ENCODE data around the gene POLE2.
A peak's percentile ranks its signal among the peaks of the same experiment; 100 is the strongest.
"Not testable (repeated sequence)": the region's sequence is repeated elsewhere in the genome, so short reads cannot be mapped to it uniquely, and the experiment has no call there.

The POLE2 gene, protein sequence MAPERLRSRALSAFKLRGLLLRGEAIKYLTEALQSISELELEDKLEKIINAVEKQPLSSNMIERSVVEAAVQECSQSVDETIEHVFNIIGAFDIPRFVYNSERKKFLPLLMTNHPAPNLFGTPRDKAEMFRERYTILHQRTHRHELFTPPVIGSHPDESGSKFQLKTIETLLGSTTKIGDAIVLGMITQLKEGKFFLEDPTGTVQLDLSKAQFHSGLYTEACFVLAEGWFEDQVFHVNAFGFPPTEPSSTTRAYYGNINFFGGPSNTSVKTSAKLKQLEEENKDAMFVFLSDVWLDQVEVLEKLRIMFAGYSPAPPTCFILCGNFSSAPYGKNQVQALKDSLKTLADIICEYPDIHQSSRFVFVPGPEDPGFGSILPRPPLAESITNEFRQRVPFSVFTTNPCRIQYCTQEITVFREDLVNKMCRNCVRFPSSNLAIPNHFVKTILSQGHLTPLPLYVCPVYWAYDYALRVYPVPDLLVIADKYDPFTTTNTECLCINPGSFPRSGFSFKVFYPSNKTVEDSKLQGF

DNA sequence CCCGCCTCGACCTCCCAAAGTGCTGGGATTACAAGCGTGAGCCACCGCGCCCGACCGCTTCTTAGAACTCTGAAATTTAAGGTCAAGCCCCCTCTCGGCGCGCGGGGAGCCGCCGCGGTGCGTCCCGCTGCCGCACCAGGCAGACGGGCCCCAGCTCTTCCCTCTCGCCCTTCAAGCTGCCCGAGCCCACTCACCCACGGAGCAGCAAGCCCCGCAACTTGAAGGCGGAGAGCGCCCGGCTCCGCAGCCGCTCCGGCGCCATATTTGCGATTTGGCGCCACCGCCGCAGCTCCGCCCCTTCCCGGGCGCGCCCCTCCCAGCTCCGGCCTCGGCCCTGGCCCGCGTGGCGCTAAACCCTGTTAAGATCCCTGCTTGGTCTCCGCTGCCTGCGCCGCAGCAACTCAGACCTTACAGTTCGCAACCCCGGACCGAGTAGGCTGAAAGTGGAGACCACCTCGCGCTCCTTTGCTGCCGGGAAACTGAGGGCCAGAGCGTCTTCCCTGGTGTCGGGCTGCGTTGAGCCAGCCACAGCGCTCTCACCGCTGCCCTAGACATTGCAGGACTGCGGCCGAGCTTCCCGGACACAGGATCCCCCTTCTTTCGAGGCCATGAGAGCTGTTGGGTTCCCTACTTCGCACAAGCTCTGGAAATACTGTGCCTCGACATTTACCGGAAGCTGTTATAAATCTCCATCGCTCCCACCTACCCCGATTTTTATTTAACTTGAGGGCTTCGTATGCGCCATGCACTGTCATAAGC, at the start of gene POLE2:
Gene POLE2, minus strand, starts transcription at position 273 of the 759 bp plus-strand sequence. Its CDS starts 11 bp downstream, at position 262.
- DNase-seq (ENCODE audit: low read depth) = peak; percentile 90
- H3K4me3 ChIP-seq (ENCODE audit: low read depth, low read length) = peak within 1 kb of the TSS; percentile 92
- peak; percentile 84 for TF ChIP-seq POLR2A (IDR thresholded peaks at IDR 0.05; ENCODE audit: extremely low read depth, insufficient read length)
- peak; percentile 80 for TF ChIP-seq MYC (IDR thresholded peaks at IDR 0.05; ENCODE audit: low read depth, low read length)
- TF ChIP-seq, protein P1, sequence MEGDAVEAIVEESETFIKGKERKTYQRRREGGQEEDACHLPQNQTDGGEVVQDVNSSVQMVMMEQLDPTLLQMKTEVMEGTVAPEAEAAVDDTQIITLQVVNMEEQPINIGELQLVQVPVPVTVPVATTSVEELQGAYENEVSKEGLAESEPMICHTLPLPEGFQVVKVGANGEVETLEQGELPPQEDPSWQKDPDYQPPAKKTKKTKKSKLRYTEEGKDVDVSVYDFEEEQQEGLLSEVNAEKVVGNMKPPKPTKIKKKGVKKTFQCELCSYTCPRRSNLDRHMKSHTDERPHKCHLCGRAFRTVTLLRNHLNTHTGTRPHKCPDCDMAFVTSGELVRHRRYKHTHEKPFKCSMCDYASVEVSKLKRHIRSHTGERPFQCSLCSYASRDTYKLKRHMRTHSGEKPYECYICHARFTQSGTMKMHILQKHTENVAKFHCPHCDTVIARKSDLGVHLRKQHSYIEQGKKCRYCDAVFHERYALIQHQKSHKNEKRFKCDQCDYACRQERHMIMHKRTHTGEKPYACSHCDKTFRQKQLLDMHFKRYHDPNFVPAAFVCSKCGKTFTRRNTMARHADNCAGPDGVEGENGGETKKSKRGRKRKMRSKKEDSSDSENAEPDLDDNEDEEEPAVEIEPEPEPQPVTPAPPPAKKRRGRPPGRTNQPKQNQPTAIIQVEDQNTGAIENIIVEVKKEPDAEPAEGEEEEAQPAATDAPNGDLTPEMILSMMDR (IDR thresholded peaks at IDR 0.05; ENCODE audit: low read depth, low read length) = no peak
- TF ChIP-seq, protein P2, sequence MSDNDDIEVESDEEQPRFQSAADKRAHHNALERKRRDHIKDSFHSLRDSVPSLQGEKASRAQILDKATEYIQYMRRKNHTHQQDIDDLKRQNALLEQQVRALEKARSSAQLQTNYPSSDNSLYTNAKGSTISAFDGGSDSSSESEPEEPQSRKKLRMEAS (IDR thresholded peaks at IDR 0.05; ENCODE audit: low read depth, low read length) = peak; percentile 59; the same call in 1 of the 2 replicates

DNA sequence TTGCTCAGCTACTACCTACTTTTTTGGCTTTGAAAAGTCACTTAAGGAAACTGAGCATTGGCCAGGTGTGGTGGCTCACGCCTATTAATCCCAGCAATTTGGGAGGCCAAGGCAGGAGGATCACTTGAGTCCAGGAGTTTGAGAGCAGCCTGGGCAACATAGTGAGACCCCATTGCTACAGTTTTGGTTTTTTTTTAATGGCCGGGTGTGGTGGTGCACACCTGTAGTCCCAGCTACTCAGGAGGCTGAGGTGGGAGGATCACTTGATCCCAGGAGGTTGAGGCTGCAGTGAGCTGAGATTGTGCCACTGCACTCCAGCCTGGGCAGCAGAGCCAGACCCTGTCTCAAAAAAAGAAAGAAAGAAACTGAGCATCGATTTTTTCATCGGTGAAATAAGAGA, 47.7 kb upstream of the POLE2 start:
- H3K4me3 ChIP-seq (ENCODE audit: low read depth, low read length); DNase-seq (ENCODE audit: low read depth): not testable (repeated sequence)

DNA sequence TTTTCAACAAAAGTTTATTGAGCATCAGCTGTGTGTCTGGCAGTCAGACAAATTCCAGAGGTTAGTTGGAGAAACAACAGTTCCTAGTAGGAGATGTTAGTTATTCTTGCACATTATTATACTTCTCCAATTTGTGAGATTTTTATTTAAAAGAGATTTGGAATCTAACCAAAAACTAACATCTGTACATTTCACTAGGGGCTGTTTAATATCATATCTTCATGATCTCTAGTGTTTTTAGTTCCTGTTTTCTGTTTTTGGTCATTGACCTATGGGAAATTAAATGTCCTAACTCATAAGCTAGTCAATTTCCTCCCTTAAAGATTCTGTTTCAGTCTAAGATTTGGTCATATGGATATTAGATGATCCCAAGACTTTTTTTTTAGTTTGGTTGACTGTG, 45.8 kb upstream of the POLE2 start:
- H3K4me3 ChIP-seq (ENCODE audit: low read depth, low read length) = no peak overlapping the region
- TF ChIP-seq, protein P2 (IDR thresholded peaks at IDR 0.05; ENCODE audit: low read depth, low read length) = no peak
- TF ChIP-seq MYC (IDR thresholded peaks at IDR 0.05; ENCODE audit: low read depth, low read length) (no peak), POLR2A (IDR thresholded peaks at IDR 0.05; ENCODE audit: extremely low read depth, insufficient read length) (no peak)
- TF ChIP-seq, protein P1 (IDR thresholded peaks at IDR 0.05; ENCODE audit: low read depth, low read length) = no peak
- DNase-seq (ENCODE audit: low read depth) = peak; percentile 7

DNA sequence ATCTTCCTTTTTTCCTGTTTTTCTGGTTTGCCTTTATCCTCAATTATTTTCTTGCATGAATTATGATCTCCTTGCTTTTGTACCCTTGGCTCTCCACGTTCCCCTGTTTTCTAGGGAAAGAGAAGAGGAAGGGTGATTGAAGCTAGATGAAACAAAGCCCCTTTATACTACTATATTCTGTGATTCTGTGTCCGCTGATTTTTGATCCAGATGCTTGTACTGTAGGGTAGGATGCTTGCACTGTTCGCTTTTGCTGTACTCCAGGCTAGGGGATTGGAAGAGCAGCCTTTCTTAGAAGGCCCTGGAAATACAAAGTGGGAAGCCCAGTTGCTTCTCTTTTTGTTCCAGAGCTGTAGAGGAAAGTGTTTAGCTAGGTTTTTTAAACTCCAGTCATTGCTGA, 44.9 kb upstream of the POLE2 start:
- no peak for TF ChIP-seq POLR2A (IDR thresholded peaks at IDR 0.05; ENCODE audit: extremely low read depth, insufficient read length)
- TF ChIP-seq, protein P2 (IDR thresholded peaks at IDR 0.05; ENCODE audit: low read depth, low read length) = no peak
- TF ChIP-seq, protein P1 (IDR thresholded peaks at IDR 0.05; ENCODE audit: low read depth, low read length) = no peak
- DNase-seq (ENCODE audit: low read depth) = no peak
- H3K4me3 ChIP-seq (ENCODE audit: low read depth, low read length) = no peak overlapping the region

DNA sequence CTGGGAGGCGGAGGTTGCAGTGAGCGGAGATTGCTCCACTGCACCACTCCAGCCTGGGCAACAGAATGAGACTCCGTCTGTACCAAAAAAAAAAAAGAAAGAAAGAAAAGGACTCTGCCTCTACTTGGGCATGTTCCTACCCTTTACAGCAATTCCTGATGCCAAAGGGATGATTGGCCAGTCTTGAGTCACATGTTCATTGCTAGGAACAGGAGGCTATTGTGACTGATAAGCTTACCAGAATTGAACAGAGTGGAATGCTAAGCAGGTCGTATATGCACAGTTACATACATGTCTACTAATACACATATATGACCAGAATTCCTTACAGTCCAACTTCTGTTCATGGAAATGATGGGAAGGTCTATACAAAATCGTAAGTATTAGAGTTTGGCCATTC, 39.2 kb upstream of the POLE2 start:
- TF ChIP-seq MYC (IDR thresholded peaks at IDR 0.05; ENCODE audit: low read depth, low read length) (no peak), POLR2A (IDR thresholded peaks at IDR 0.05; ENCODE audit: extremely low read depth, insufficient read length) (no peak)
- TF ChIP-seq, protein P1 (IDR thresholded peaks at IDR 0.05; ENCODE audit: low read depth, low read length) = no peak
- TF ChIP-seq, protein P2 (IDR thresholded peaks at IDR 0.05; ENCODE audit: low read depth, low read length) = no peak
- no peak for DNase-seq (ENCODE audit: low read depth)
- no peak overlapping the region for H3K4me3 ChIP-seq (ENCODE audit: low read depth, low read length)

DNA sequence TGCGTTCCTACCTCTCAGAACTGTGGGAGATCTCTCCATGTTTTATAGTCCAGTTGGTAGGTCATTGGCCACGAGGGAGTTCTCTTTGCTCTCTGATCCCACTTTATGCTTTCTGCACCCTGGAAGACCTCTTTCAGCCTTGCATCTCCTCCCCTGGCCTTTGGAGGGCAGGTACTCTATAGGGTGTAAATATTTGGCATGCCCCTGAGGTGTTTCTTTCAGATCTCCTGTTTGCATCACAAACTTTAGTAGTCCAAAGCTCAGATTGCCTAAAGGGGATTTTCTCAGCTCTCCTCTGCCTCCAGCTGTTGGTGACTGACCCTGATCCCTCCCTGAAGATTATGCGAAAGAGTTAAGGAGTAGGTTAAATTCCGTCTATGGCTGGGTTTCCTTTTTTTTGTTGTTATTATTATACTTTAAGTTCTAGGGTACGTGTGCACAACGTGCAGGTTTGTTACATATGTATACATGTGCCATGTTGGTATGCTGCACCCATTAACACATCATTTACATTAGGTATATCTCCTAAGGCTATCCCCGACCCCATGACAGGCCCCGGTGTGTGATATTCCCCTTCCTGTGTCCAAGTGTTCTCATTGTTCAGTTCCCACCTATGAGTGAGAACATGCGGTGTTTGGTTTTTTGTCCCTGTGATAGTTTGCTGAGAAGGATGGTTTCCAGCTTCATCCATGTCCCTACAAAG, 33.9 kb upstream of the POLE2 start:
- DNase-seq (ENCODE audit: low read depth); H3K4me3 ChIP-seq (ENCODE audit: low read depth, low read length): not testable (repeated sequence)

All from NB4 (cell line).